HG02623 (cell line): ENCODE measurements around the gene F10.
"Not testable (repeated sequence)": the region's sequence is repeated elsewhere in the genome, so short reads cannot be mapped to it uniquely, and the experiment has no call there.

Source experiments
- ATAC-seq: cut with Tn5 transposase; IDR thresholded peaks from one replicate; pipeline ENCODE4 v1.9.1; 2021; ENCODE audit warnings: moderate library complexity; ENCODE audit not compliant: unreplicated experiment

The F10 gene

GRCh38 chr13:113150550-113151365 lies 28.2 kb downstream of the F10 start:
- ATAC-seq: no peak

GRCh38 chr13:113151745-113152690 lies 29.4 kb downstream of the F10 start:
- no peak for ATAC-seq

- no peak for ATAC-seq
These were observed 30.0 kb downstream of the F10 start for GRCh38 chr13:113152691-113152983.

- ATAC-seq: peak; percentile 21
These were observed 30.6 kb downstream of the F10 start for GRCh38 chr13:113152984-113153809.

- ATAC-seq: peak; percentile 57
These were observed 31.5 kb downstream of the F10 start for GRCh38 chr13:113153810-113154748.

GRCh38 chr13:113155201-113155600 lies 32.6 kb downstream of the F10 start:
- no peak for ATAC-seq

GRCh38 chr13:113155982-113156655 lies 33.5 kb downstream of the F10 start:
- no peak for ATAC-seq

- ATAC-seq: no peak
These were observed 34.8 kb downstream of the F10 start for GRCh38 chr13:113157206-113157928.

GRCh38 chr13:113157929-113158747 lies 35.5 kb downstream of the F10 start, which contains the start of gene PROZ:
Gene PROZ (plus strand): TSS chr13:113158648. CDS start chr13:113158661, 13 bp downstream.
- no peak for ATAC-seq

GRCh38 chr13:113158946-113159345 lies 36.3 kb downstream of the F10 start:
- no peak for ATAC-seq

GRCh38 chr13:113159701-113160100 lies 37.1 kb downstream of the F10 start:
- no peak for ATAC-seq

GRCh38 chr13:113160983-113161382 lies 38.4 kb downstream of the F10 start:
- ATAC-seq: no peak

- no peak for ATAC-seq
These were observed 38.8 kb downstream of the F10 start for GRCh38 chr13:113161433-113161832.

GRCh38 chr13:113161975-113162374 lies 39.4 kb downstream of the F10 start:
- not testable (repeated sequence) for ATAC-seq

GRCh38 chr13:113162783-113163685 lies 40.4 kb downstream of the F10 start:
- no peak for ATAC-seq

GRCh38 chr13:113164492-113164891 lies 41.9 kb downstream of the F10 start:
- no peak for ATAC-seq

- ATAC-seq: no peak
These were observed 43.7 kb downstream of the F10 start for GRCh38 chr13:113166266-113166665.
